Measurements from ENCODE around the gene GTF2A2. TPM values are rescaled to one million over a fixed set of nuclear protein-coding genes. Genes with fewer than 3 reads are reported as not detected.

GTF2A2 gene
- total RNA-seq, 1 experiment from 2014 or later, result 129 TPM

- CTCF ChIA-PET, result no interaction called here
- POLR2A ChIA-PET, result no interaction called here
- H3K9me3 Mint-ChIP-seq, result no peaks in the 10 kb centered on the region
- peaks cover 42% of the 10 kb centered on the region for H3K36me3 Mint-ChIP-seq
- H3K27me3 Mint-ChIP-seq (ENCODE audit: low read depth), result no peaks in the 10 kb centered on the region
- H3K27ac Mint-ChIP-seq, result no peak overlapping the region
- TF ChIP-seq NFE2L1 (CRISPR knock-in tag; IDR thresholded peaks at IDR 0.05) (no peak), RORB (CRISPR knock-in tag; IDR thresholded peaks at IDR 0.05) (no peak), OVOL2 (CRISPR knock-in tag; IDR thresholded peaks at IDR 0.05; ENCODE audit: borderline replicate concordance) (no peak), MYBL2 (CRISPR knock-in tag; IDR thresholded peaks at IDR 0.05) (no peak), ERG (CRISPR knock-in tag; IDR thresholded peaks at IDR 0.05) (no peak), NR2C2 (CRISPR knock-in tag; IDR thresholded peaks at IDR 0.05) (no peak), ZNF281 (CRISPR knock-in tag; IDR thresholded peaks at IDR 0.05) (no peak), IRF1 (CRISPR knock-in tag; IDR thresholded peaks at IDR 0.05) (no peak), JUN (CRISPR knock-in tag; IDR thresholded peaks at IDR 0.05) (no peak), ZNF416 (CRISPR knock-in tag; IDR thresholded peaks at IDR 0.05) (no peak), ZNF396 (CRISPR knock-in tag; IDR thresholded peaks at IDR 0.05; ENCODE audit: borderline replicate concordance) (no peak), ZNF423 (CRISPR knock-in tag; IDR thresholded peaks at IDR 0.05) (no peak), ZNF219 (CRISPR knock-in tag; IDR thresholded peaks at IDR 0.05; ENCODE audit: borderline replicate concordance) (no peak), ATF3 (CRISPR knock-in tag; conservative IDR thresholded peaks at IDR 0.05) (no peak)
- H3K4me1 Mint-ChIP-seq, result no peaks in the 10 kb centered on the region
- ATAC-seq (no peak), DNase-seq (ENCODE audit: low spot score) (no peak)
- H3K4me3 Mint-ChIP-seq, result no peak overlapping the region
Measured at GRCh38 chr15:59668556-59668955, 11.2 kb upstream of the GTF2A2 start.

- Mint-ChIP-seq H3K27ac (no peak overlapping the region), H3K4me3 (no peak overlapping the region), H3K27me3 (ENCODE audit: low read depth) (no peaks in the 10 kb centered on the region), H3K36me3 (peaks cover 25% of the 10 kb centered on the region), H3K4me1 (no peaks in the 10 kb centered on the region), H3K9me3 (0 out of 2 replicates have a peak, but pooled peaks cover 3% of the 10 kb centered on the region)
- no peak for DNase-seq (ENCODE audit: low spot score)
- POLR2A ChIA-PET, result no interaction called here
- TF ChIP-seq ZNF219 (CRISPR knock-in tag; IDR thresholded peaks at IDR 0.05; ENCODE audit: borderline replicate concordance) (no peak), FOXJ3 (CRISPR knock-in tag; IDR thresholded peaks at IDR 0.05; ENCODE audit: borderline replicate concordance) (no peak), JAZF1 (CRISPR knock-in tag; IDR thresholded peaks at IDR 0.05) (no peak), USF2 (CRISPR knock-in tag; IDR thresholded peaks at IDR 0.05) (no peak), OVOL2 (CRISPR knock-in tag; IDR thresholded peaks at IDR 0.05; ENCODE audit: borderline replicate concordance) (no peak), MAX (CRISPR knock-in tag; IDR thresholded peaks at IDR 0.05) (no peak), TEAD4 (CRISPR knock-in tag; IDR thresholded peaks at IDR 0.05) (no peak), GABPB1 (CRISPR knock-in tag; IDR thresholded peaks at IDR 0.05) (no peak), E2F1 (CRISPR knock-in tag; IDR thresholded peaks at IDR 0.05) (no peak), NFE2L1 (CRISPR knock-in tag; IDR thresholded peaks at IDR 0.05) (no peak)
- ATAC-seq, result no peak
- CTCF ChIA-PET, result no interaction called here
Measured at GRCh38 chr15:59662260-59662659, 4.9 kb upstream of the GTF2A2 start.

All from WTC11 (cell line).